GM12878 (cell line): ENCODE data around the gene C1orf35. TPM values are rescaled to one million over a fixed set of nuclear protein-coding genes. Genes with fewer than 3 reads are reported as not detected.

Experiments used
- BRCA1 ChIP-seq: IDR thresholded peaks from 2 replicates; pipeline ENCODE4 v1.6.1; 2011; ENCODE audit warnings: low read depth, low read length, improper control_type of control experiment
- CBX5 ChIP-seq: sonication (generic); IDR thresholded peaks from 2 replicates; pipeline ENCODE4 v1.6.1; 2016; ENCODE audit warnings: low read depth, moderate library complexity, mild to moderate bottlenecking, inconsistent platforms
- CHD2 ChIP-seq: IDR thresholded peaks from 2 replicates; pipeline ENCODE4 v1.6.1; 2011; ENCODE audit warnings: low read depth, low read length, improper control_type of control experiment, borderline replicate concordance
- CREB1 ChIP-seq: IDR thresholded peaks from 2 replicates; pipeline ENCODE4 v1.6.1; 2012; ENCODE audit warnings: low read depth, mild to moderate bottlenecking, inconsistent platforms
- GABPA ChIP-seq: IDR thresholded peaks from 2 replicates; pipeline ENCODE4 v1.6.1; 2014; ENCODE audit warnings: antibody characterized with exemption, low read depth, mild to moderate bottlenecking, inconsistent platforms
- HCFC1 ChIP-seq: fragments of 150-350 bp; IDR thresholded peaks from 2 replicates; pipeline ENCODE4 v1.6.1; 2014; ENCODE audit warnings: low read length
- HDAC2 ChIP-seq: fragments of 200-600 bp; sonication (generic); IDR thresholded peaks from 2 replicates; pipeline ENCODE4 v1.6.1; 2017
- HDAC6 ChIP-seq: fragments of 200-600 bp; sonication (generic); IDR thresholded peaks from one replicate; pipeline ENCODE4 v1.8.0; 2017; ENCODE audit warnings: antibody characterized with exemption; ENCODE audit not compliant: unreplicated experiment
- HDGF ChIP-seq: fragments of 450-650 bp; IDR thresholded peaks from 2 replicates; pipeline ENCODE4 v1.6.1; 2016; ENCODE audit warnings: antibody characterized with exemption
- MTA3 ChIP-seq: IDR thresholded peaks from 2 replicates; pipeline ENCODE4 v1.6.1; 2012; ENCODE audit warnings: low read length, inconsistent platforms, borderline replicate concordance
- MYB ChIP-seq: fragments of 150-350 bp; IDR thresholded peaks from 2 replicates; pipeline ENCODE4 v1.6.1; 2014; ENCODE audit warnings: mild to moderate bottlenecking, low read depth, low read length, borderline replicate concordance
- MYC ChIP-seq: IDR thresholded peaks from 2 replicates; pipeline ENCODE4 v1.6.1; 2011; ENCODE audit warnings: mild to moderate bottlenecking, low read length, moderate library complexity, inconsistent platforms; ENCODE audit not compliant: insufficient read depth, insufficient replicate concordance, insufficient read length, severe bottlenecking
- POU2F2 ChIP-seq: IDR thresholded peaks from 3 replicates; pipeline ENCODE4 v1.6.1; 2011; ENCODE audit warnings: low read depth, mild to moderate bottlenecking, low read length, borderline replicate concordance
- RELA ChIP-seq: fragments of 450-650 bp; IDR thresholded peaks from 2 replicates; pipeline ENCODE4 v1.8.0; 2014; ENCODE audit warnings: borderline replicate concordance; ENCODE audit not compliant: partially characterized antibody
- SUPT20H ChIP-seq: IDR thresholded peaks from 2 replicates; pipeline ENCODE4 v1.6.1; 2011; ENCODE audit warnings: low read depth, mild to moderate bottlenecking, low read length, moderate library complexity, borderline replicate concordance; ENCODE audit not compliant: control insufficient read depth
- TARDBP ChIP-seq: IDR thresholded peaks from 2 replicates; pipeline ENCODE4 v1.6.1; 2016; ENCODE audit warnings: borderline replicate concordance
- ZNF622 ChIP-seq: fragments of 450-650 bp; IDR thresholded peaks from 2 replicates; pipeline ENCODE4 v1.6.1; 2017; ENCODE audit warnings: mild to moderate bottlenecking, inconsistent platforms
- polyA plus RNA-seq, 11 experiments: library from polyadenylated mRNA; depleted of rRNA in 4 of 11; unstranded in 6 of 11; stranded (reverse) in 5 of 11; fragments of >200 nt; fragmentation: Nextera tagmentation in 4 of 11; fragmentation: Illumina TruSeq in 1 of 11; extraction: Ambion mirVana in 4 of 11; extraction: Trizol in 1 of 11; gene quantifications; 1 replicate in 1 of 11; 2 replicates in 10 of 11; pipeline versions ENCODE4 v1.2.1 to v1.2.3, GENCODE V29; 2011 to 2016; ENCODE audit warnings: inconsistent platforms in 2 of 11, missing spikeins in 2 of 11, low read depth in 1 of 11
- total RNA-seq, 4 experiments: library from RNA; depleted of rRNA in 3 of 4; stranded (reverse); fragments of >200 nt in 3 of 4; fragmentation: Illumina TruSeq in 1 of 4; extraction: Trizol in 1 of 4; gene quantifications; 2 replicates each; pipeline versions ENCODE4 v1.2.1 to v1.2.3, GENCODE V29; 2013 to 2021
- TF ChIP-seq, protein P1 (sequence below): fragments of 450-650 bp; IDR thresholded peaks from 2 replicates; pipeline ENCODE4 v1.6.1; 2017; ENCODE audit warnings: borderline replicate concordance
- TF ChIP-seq, protein P2 (sequence below): fragments of 450-650 bp; IDR thresholded peaks from 2 replicates; pipeline ENCODE4 v1.6.1; 2017; ENCODE audit warnings: mild to moderate bottlenecking, moderate library complexity
- TF ChIP-seq, protein P3 (sequence below): IDR thresholded peaks from 2 replicates; pipeline ENCODE4 v1.6.1; 2011; ENCODE audit warnings: borderline replicate concordance, low read depth, mild to moderate bottlenecking, moderate library complexity, mixed read lengths, low read length; ENCODE audit not compliant: insufficient read depth; ENCODE audit errors: extremely low read length
- TF ChIP-seq, protein P4 (sequence below): IDR thresholded peaks from 2 replicates; pipeline ENCODE4 v1.6.1; 2012; ENCODE audit warnings: low read depth, low read length, improper control_type of control experiment
- TF ChIP-seq, protein P5 (sequence below): fragments of 450-650 bp; IDR thresholded peaks from 2 replicates; pipeline ENCODE4 v1.6.1; 2016; ENCODE audit warnings: mild to moderate bottlenecking

C1orf35 gene
- total and polyA plus RNA-seq, 10 of the 15 experiments (the other 5 are each of a cell fraction or from before 2014, with no cell fraction given), result 2.5 to 27.0 (median 10.6) TPM

DNA sequence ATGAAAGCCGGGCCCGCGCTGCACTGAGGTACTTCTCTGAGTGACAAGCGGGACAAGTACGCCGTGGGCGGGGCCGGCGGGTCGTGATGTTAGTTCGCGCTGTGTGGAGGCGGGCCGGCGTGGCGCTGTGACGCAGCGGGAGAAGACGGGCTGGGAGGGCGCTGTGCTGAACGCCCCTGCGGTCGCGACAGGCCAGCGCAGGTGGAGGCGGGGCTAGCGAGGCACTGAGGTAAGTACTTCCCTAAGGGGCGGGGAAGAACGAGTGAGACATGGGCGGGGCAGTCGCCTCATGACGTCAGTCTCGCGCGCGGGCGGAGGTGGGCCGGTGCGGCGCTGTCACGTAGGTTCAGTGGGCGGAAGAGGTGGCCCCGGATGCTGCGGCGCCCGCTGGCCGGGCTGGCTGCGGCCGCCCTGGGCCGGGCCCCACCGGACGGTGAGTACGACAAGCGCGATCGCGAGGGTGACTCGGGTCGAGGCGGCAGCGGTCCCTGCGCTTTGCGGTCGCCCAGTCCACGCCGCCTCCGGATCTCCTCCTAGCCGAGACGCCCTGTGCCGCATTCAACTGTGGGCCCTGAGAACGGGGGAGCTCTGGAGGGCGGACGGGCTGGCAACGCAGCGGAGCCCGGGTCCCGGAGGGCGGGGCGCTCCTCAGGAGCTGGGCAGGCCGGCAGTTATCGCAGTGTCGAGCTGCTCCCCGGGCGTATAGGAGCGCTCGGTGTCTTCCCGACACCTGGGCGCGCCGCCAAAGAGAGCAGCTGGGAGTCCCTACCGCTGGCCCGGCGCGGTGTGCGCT is 37.0 kb upstream of the C1orf35 start, which contains the start of gene GUK1 (continued):
- no peak for TF ChIP-seq BRCA1
- no peak for TF ChIP-seq CBX5
- TF ChIP-seq, protein P1, sequence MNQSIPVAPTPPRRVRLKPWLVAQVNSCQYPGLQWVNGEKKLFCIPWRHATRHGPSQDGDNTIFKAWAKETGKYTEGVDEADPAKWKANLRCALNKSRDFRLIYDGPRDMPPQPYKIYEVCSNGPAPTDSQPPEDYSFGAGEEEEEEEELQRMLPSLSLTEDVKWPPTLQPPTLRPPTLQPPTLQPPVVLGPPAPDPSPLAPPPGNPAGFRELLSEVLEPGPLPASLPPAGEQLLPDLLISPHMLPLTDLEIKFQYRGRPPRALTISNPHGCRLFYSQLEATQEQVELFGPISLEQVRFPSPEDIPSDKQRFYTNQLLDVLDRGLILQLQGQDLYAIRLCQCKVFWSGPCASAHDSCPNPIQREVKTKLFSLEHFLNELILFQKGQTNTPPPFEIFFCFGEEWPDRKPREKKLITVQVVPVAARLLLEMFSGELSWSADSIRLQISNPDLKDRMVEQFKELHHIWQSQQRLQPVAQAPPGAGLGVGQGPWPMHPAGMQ, result no peak
- TF ChIP-seq RELA, result no peak
- no peak for TF ChIP-seq MYB
- no peak for TF ChIP-seq MTA3
- peak; percentile 48; the same call in 2 of the 3 replicates for TF ChIP-seq POU2F2
- TF ChIP-seq HCFC1, result peak; percentile 66
- no peak for TF ChIP-seq SUPT20H
- TF ChIP-seq CREB1, result peak; percentile 97
- TF ChIP-seq TARDBP, result no peak
- peak; percentile 46 for TF ChIP-seq MYC
- no peak for TF ChIP-seq HDAC2
- TF ChIP-seq, protein P2, sequence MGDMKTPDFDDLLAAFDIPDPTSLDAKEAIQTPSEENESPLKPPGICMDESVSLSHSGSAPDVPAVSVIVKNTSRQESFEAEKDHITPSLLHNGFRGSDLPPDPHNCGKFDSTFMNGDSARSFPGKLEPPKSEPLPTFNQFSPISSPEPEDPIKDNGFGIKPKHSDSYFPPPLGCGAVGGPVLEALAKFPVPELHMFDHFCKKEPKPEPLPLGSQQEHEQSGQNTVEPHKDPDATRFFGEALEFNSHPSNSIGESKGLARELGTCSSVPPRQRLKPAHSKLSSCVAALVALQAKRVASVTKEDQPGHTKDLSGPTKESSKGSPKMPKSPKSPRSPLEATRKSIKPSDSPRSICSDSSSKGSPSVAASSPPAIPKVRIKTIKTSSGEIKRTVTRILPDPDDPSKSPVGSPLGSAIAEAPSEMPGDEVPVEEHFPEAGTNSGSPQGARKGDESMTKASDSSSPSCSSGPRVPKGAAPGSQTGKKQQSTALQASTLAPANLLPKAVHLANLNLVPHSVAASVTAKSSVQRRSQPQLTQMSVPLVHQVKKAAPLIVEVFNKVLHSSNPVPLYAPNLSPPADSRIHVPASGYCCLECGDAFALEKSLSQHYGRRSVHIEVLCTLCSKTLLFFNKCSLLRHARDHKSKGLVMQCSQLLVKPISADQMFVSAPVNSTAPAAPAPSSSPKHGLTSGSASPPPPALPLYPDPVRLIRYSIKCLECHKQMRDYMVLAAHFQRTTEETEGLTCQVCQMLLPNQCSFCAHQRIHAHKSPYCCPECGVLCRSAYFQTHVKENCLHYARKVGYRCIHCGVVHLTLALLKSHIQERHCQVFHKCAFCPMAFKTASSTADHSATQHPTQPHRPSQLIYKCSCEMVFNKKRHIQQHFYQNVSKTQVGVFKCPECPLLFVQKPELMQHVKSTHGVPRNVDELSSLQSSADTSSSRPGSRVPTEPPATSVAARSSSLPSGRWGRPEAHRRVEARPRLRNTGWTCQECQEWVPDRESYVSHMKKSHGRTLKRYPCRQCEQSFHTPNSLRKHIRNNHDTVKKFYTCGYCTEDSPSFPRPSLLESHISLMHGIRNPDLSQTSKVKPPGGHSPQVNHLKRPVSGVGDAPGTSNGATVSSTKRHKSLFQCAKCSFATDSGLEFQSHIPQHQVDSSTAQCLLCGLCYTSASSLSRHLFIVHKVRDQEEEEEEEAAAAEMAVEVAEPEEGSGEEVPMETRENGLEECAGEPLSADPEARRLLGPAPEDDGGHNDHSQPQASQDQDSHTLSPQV, result no peak
- TF ChIP-seq, protein P3, sequence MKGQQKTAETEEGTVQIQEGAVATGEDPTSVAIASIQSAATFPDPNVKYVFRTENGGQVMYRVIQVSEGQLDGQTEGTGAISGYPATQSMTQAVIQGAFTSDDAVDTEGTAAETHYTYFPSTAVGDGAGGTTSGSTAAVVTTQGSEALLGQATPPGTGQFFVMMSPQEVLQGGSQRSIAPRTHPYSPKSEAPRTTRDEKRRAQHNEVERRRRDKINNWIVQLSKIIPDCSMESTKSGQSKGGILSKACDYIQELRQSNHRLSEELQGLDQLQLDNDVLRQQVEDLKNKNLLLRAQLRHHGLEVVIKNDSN, result no peak
- TF ChIP-seq, protein P4, sequence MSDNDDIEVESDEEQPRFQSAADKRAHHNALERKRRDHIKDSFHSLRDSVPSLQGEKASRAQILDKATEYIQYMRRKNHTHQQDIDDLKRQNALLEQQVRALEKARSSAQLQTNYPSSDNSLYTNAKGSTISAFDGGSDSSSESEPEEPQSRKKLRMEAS, result peak; percentile 66
- no peak for TF ChIP-seq HDAC6
- peak; percentile 100 for TF ChIP-seq HDGF
- peak; percentile 89 for TF ChIP-seq CHD2
- TF ChIP-seq ZNF622, result no peak
- TF ChIP-seq, protein P5, sequence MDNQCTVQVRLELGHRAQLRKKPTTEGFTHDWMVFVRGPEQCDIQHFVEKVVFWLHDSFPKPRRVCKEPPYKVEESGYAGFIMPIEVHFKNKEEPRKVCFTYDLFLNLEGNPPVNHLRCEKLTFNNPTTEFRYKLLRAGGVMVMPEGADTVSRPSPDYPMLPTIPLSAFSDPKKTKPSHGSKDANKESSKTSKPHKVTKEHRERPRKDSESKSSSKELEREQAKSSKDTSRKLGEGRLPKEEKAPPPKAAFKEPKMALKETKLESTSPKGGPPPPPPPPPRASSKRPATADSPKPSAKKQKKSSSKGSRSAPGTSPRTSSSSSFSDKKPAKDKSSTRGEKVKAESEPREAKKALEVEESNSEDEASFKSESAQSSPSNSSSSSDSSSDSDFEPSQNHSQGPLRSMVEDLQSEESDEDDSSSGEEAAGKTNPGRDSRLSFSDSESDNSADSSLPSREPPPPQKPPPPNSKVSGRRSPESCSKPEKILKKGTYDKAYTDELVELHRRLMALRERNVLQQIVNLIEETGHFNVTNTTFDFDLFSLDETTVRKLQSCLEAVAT, result no peak
- no peak for TF ChIP-seq GABPA
